Epithelial cell of prostate (primary cell): ENCODE measurements around the gene TRIM24.
"Not testable (repeated sequence)": the region's sequence is repeated elsewhere in the genome, so short reads cannot be mapped to it uniquely, and the experiment has no call there.

Source experiments
- DNase-seq: peaks from one replicate; pipeline ENCODE4 v3.0.0-alpha.2; 2011; ENCODE audit warnings: low read depth, low spot score
- H3K27ac ChIP-seq: fragments of 450-650 bp; 2 replicates; pipeline ENCODE4 v1.5.1; 2017; ENCODE audit warnings: mild to moderate bottlenecking

The TRIM24 gene

DNA sequence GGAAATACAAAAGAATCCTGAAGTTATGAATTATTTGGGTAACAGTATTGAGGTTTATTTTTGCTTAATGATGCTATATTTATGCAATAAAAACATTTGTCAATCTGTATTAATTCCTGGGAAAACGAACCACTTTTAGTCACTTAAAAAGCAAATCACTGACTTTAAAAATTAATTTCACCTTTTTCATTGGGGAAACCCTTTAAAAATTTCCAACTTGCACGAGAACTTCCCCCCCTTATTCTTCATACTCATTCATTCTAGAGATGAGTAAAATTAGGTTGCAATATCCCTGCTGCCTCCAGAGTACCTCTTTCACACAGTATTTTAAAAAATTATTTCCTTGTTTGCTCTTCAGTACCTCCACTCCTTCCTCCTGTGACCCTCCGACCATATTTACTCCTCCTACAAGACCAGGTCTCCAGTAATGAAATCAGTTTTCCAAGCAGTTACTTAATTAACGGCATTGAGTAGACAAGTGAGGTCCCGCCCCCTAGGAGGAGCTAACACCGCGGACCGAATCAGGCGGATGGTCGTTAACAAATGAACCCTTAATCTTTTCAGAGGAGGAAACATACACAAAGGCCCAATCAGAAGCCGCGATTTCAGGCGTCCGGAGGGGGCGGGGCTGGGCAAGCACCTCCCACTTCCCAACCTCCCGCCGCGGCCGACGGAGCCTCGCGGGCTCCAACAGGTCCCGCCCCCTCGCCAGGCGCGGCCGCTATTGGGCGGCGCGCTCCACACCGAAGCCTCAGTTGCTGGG is 465 bp upstream of the TRIM24 start:
- peak; percentile 85 for DNase-seq
- peak overlapping the region; percentile 84 for H3K27ac ChIP-seq

DNA sequence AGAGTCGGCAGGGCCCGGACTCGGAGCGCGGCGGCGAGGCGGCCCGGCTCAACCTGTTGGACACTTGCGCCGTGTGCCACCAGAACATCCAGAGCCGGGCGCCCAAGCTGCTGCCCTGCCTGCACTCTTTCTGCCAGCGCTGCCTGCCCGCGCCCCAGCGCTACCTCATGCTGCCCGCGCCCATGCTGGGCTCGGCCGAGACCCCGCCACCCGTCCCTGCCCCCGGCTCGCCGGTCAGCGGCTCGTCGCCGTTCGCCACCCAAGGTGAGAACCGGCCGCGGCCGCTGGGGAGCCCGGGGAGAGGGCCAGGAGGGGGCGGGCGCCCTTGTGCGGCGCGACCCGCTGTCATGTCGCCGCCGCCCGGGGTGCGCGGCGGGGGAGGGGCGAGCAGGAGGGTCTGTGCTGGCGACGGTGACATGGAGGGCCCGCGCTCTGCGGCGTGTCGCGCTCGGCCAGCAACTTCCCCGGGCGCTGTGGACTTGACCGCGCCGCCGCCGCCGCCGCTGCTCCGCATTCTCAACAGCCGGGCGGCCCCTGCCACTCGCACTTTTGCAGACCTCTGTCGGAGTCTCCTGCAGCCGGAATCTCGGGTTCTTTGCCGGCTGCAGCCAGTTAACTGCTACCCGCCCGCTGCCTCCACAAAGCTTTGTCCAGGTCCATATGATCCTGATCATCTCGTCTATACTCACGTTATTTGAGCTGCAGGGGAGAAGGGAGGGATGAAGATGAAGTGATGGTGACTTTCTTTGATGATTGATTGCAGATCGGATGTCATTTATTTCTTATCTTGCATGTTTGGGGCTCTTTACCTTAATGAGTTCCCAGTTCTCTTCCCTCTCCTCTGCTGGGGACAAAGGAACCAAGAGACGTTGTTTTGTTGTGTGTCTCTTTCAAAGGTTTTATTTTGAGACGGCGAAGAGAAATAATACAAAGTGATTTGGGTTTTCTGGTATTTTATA is 869 bp downstream of the TRIM24 start:
- no peak for DNase-seq
- peak overlapping the region; percentile 84 for H3K27ac ChIP-seq

GRCh38 chr7:138463291-138463618 is 3.2 kb downstream of the TRIM24 start:
- H3K27ac ChIP-seq, DNase-seq: not testable (repeated sequence)

- no peak overlapping the region for H3K27ac ChIP-seq
- no peak for DNase-seq
Measured at GRCh38 chr7:138465046-138465445, 5.0 kb downstream of the TRIM24 start.

DNA sequence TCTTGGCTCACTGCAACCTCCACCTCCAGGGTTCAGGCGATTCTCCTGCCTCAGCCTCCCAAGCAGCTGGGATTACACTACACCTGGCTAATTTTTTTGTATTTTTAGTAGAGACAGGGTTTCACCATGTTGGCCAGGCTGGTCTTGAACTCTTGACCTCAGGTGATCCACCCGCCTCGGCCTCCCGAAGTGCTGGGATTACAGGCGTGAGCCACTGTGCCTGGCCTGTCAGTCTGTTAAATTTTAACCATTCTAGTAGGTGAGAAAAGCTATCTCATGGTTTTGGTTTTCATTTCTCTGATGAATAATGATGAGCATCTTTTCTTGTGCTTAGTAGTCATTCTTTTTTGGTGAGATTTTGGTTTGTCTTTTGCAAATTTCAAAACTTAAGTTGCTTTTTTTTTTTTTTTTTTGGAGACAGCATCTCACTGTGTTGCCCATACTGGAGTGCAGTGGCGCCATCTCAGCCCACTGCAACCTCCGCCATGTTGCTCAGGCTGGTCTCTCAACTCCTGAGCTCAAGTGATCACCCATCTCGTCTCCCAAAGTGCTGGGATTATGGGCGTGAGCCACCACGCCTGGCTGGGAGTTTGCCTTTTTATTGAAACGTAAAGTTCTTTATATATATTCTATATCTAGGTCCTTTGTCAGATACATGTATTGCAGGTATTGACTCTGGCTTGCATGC is 6.2 kb downstream of the TRIM24 start:
- not testable (repeated sequence) for DNase-seq, H3K27ac ChIP-seq

GRCh38 chr7:138468244-138469123 is 8.4 kb downstream of the TRIM24 start:
- no peak for DNase-seq
- H3K27ac ChIP-seq, result no peak overlapping the region

DNA sequence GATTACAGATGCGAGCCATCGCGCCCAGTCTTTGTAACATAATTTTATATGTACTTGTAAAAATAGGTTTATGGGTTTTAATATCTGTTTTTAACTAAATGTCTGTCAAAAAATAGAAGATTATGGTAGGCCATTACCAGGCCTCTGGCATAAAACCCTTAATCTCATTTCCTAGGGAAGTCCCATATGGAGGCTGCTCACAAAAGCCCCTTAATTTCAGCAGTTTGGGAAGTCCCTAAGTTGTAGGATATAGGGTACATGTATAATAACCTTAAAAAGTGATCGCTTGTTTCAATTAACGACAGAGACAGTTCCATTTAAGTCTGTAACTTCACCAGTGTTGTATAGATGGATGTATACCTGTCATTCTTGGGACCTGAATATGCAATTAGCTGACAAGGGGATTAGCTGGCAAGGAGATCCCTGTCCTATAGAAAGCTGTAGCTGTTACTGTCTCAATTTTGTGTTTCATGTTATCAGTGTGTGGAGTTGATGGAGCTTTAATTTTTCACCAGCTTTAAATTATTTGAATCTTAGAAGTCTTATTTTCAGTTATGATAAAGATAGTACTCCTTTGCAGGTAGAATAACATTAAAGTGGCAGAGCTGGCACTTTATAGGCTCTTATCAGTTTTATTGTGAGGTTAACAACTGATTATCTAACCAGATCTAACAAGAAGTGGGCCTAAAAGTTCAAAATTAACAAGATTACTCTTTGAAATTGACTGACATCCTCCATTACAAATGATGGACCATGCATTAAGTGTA is 10.5 kb downstream of the TRIM24 start:
- DNase-seq, result no peak
- H3K27ac ChIP-seq, result no peak overlapping the region

- no peak for DNase-seq
- no peak overlapping the region for H3K27ac ChIP-seq
Measured at GRCh38 chr7:138472292-138473079, 12.4 kb downstream of the TRIM24 start.

GRCh38 chr7:138475377-138475776 is 15.3 kb downstream of the TRIM24 start:
- no peak overlapping the region for H3K27ac ChIP-seq
- DNase-seq, result no peak

DNA sequence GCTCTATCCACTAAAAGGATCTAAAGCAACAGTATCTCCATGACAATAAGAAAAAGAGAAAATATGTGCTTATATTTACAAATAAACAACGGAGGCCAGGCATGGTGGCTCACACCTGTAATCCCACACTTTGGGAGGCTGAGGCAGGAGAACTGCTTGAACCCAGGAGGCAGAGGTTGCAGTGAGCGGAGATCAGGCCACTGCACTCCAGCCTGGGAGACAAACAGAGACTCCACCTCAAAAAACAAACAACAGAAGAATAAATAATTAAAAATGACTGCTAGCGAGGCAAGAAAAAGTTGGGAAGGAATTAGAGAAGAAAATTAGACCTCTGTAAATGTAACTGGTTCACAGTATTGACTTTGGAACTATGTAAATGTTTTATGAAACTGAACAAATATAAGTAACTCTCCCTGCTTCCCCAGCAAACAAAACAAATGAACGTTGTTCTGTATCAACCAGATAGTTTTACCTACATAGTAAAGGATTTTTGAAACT is 17.1 kb downstream of the TRIM24 start:
- no peak overlapping the region for H3K27ac ChIP-seq
- DNase-seq, result no peak

GRCh38 chr7:138477581-138477980 is 17.5 kb downstream of the TRIM24 start:
- H3K27ac ChIP-seq, result no peak overlapping the region
- no peak for DNase-seq

GRCh38 chr7:138478499-138478908 is 18.4 kb downstream of the TRIM24 start:
- DNase-seq, result no peak
- no peak overlapping the region for H3K27ac ChIP-seq

GRCh38 chr7:138480527-138480926 is 20.5 kb downstream of the TRIM24 start:
- H3K27ac ChIP-seq, result no peak overlapping the region

GRCh38 chr7:138481447-138482380 is 21.7 kb downstream of the TRIM24 start:
- DNase-seq, result no peak
- H3K27ac ChIP-seq, result no peak overlapping the region

More at GRCh38 chr7:138480527-138480926, 20.5 kb downstream of the TRIM24 start:
- no peak for DNase-seq

- no peak overlapping the region for H3K27ac ChIP-seq
Measured at GRCh38 chr7:138483531-138483930, 23.5 kb downstream of the TRIM24 start.

GRCh38 chr7:138485508-138485907 is 25.4 kb downstream of the TRIM24 start:
- DNase-seq, H3K27ac ChIP-seq: not testable (repeated sequence)

More at GRCh38 chr7:138483531-138483930, 23.5 kb downstream of the TRIM24 start:
- no peak for DNase-seq

DNA sequence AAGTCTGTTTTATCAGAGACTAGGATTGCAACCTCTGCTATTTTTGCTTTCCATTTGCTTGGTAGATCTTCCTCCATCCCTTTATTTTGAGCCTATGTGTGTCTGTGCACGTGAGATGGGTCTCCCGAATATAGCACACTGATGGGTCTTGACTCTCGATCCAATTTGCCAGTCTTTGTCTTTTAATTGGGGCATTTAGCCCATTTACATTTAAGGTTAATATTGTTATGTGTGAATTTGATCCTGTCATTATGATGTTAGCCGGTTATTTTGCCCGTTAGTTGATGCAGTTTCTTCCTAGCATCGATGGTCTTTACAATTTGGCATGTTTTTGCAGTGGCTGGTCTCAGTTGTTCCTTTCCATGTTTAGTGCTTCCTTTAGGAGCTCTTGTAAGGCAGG is 29.1 kb downstream of the TRIM24 start:
- H3K27ac ChIP-seq, DNase-seq: not testable (repeated sequence)
